Left lung (tissue), 10 donors: Measurements from ENCODE around the gene TAF1. TPM values are rescaled to one million over a fixed set of nuclear protein-coding genes. Genes with fewer than 3 reads are reported as not detected.
"Not testable (repeated sequence)": the region's sequence is repeated elsewhere in the genome, so short reads cannot be mapped to it uniquely, and the experiment has no call there.

Source experiments
- ATAC-seq: fragments of 200-7000 bp; cut with Tn5 transposase; one replicate; pipeline ENCODE4 v1.9.1; 2020; ENCODE audit warnings: moderate library complexity
- DNase-seq, 4 donors: peaks; one replicate each; pipeline ENCODE4 v3.0.0-alpha.2; 2013 to 2020
- H3K27ac ChIP-seq, 2 donors: fragments of 200-600 bp; sonication (generic) in 1 of 2; one replicate each; pipeline versions ENCODE4 v1.5.0 to v1.8.0; 2020 to 2021
- H3K27me3 ChIP-seq, 2 donors: fragments of 200-600 bp; sonication (generic) in 1 of 2; one replicate each; pipeline versions ENCODE4 v1.5.0 to v1.8.0; 2020 to 2021
- H3K36me3 ChIP-seq, 2 donors: fragments of 200-600 bp; sonication (generic) in 1 of 2; one replicate each; pipeline versions ENCODE4 v1.5.0 to v1.8.0; 2020 to 2021
- H3K4me1 ChIP-seq, 2 donors: fragments of 200-600 bp; one replicate each; pipeline ENCODE4 v1.8.0; 2021
- H3K4me3 ChIP-seq, 2 donors: fragments of 200-600 bp; sonication (generic) in 1 of 2; one replicate each; pipeline versions ENCODE4 v1.5.0 to v1.8.0; 2020 to 2021; ENCODE audit warnings: mild to moderate bottlenecking in 1 of 2
- H3K9me3 ChIP-seq, 2 donors: fragments of 200-600 bp; sonication (generic) in 1 of 2; one replicate each; pipeline versions ENCODE4 v1.5.0 to v1.8.0; 2020 to 2021
- intact Hi-C, 2 donors: fragments of 100-400 bp; cut with DNase I; formaldehyde crosslinking; loops; one replicate each; pipeline versions ENCODE4 v1.11.2 to v1.14.2; 2022
- polyA plus RNA-seq, 6 donors: library from polyadenylated mRNA; unstranded; fragments of 120-200 nt; gene quantifications; one replicate each; pipeline ENCODE4 v1.2.1, GENCODE V29; 2013; ENCODE audit not compliant: insufficient read length in 6 of 6
- total RNA-seq, 2 donors: library from RNA; stranded (reverse); fragmentation: NEBNext Ultra II Directional; extraction: Animal tissue kit (Norgen Biotek cat#: 25700); gene quantifications; one replicate each; pipeline ENCODE4 v1.2.1, GENCODE V29; 2021
- TF ChIP-seq, protein P1 (sequence below), 2 donors: fragments of 200-600 bp; sonication (generic) in 1 of 2; IDR thresholded peaks; one replicate each; pipeline versions ENCODE4 v1.5.0 to v1.8.0; 2021; ENCODE audit warnings: antibody characterized with exemption in 2 of 2
- donor health status: DM: no; HTN: yes; CAD: no.
- donor health status: DM: no; HTN: no; CAD: no.

The TAF1 gene
- total and polyA plus RNA-seq, 8 donors = 26.2 to 66.4 (median 59.1) TPM

DNA sequence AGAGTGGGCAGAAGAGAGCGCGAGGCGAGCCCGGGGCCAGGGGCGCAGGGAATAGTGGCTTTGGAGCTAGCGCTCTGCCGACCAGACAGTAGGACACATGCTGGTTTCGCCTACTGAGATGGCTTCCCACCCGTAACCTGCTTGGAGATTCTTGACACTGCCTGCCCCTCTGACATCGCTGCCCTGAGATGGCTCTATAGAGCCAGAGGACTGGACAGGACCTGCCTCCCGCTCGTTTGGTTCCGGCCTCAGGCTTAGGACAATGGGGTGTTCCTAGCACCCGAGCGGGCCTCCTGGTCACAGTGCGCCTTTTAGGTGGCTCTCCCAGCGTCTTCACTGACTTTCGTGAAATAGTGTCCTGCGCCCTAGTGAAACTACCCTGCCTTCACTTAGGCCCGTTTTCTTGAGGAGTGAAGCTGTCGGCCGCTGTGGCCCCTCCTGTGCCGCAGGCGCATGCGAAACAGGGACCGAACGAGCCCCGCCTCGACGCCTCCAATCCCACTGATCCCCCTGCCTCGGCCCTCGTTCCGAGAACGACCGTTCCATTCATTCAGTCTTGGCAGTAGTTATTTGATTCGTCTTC lies 608 bp downstream of the TAF1 start:
- H3K4me1 ChIP-seq = peaks cover 0 to 6% of the 10 kb centered on the region in 2 donors
- ATAC-seq (peak; percentile 27), DNase-seq (peak in 2 of 4 donors; percentile 37 to 67)
- H3K36me3 ChIP-seq = peaks cover 0 to 16% of the 10 kb centered on the region in 2 donors
- intact Hi-C loops = no loop called here
- no peaks in the 10 kb centered on the region for H3K27me3 ChIP-seq
- H3K9me3 ChIP-seq = no peaks in the 10 kb centered on the region
- peak overlapping the region; percentile 72 to 92 for H3K27ac ChIP-seq
- peak overlapping the region; percentile 42 to 65 for H3K4me3 ChIP-seq
- TF ChIP-seq, protein P1, sequence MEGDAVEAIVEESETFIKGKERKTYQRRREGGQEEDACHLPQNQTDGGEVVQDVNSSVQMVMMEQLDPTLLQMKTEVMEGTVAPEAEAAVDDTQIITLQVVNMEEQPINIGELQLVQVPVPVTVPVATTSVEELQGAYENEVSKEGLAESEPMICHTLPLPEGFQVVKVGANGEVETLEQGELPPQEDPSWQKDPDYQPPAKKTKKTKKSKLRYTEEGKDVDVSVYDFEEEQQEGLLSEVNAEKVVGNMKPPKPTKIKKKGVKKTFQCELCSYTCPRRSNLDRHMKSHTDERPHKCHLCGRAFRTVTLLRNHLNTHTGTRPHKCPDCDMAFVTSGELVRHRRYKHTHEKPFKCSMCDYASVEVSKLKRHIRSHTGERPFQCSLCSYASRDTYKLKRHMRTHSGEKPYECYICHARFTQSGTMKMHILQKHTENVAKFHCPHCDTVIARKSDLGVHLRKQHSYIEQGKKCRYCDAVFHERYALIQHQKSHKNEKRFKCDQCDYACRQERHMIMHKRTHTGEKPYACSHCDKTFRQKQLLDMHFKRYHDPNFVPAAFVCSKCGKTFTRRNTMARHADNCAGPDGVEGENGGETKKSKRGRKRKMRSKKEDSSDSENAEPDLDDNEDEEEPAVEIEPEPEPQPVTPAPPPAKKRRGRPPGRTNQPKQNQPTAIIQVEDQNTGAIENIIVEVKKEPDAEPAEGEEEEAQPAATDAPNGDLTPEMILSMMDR (IDR thresholded peaks at IDR 0.05) = no peak

DNA sequence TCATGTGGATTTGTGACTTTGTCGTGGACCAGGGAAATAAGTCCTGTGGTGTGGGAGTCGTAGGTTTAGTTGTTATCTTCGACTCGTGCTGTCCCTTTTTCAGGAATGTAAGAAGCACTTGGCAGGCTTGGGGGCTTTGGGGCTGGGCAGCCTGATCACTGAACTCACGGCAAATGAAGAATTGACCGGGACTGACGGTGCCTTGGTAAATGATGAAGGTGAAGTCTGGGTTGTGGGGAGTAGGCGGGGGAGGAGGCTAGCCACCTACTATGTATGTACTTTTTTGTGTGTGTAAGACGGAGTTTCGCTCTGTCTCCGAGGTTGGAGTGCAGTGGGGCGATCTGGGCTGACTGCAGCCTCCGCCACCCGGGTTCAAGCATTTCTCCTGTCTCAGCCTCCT lies 1.2 kb downstream of the TAF1 start:
- ATAC-seq (no peak), DNase-seq (no peak)
- Histone ChIP-seq H3K27ac (peak overlapping the region in 1 of 2 donors; percentile 92), H3K27me3 (no peaks in the 10 kb centered on the region), H3K4me1 (peaks cover 0 to 6% of the 10 kb centered on the region in 2 donors), H3K36me3 (peaks cover 0 to 16% of the 10 kb centered on the region in 2 donors), H3K4me3 (peak overlapping the region; percentile 42 to 65), H3K9me3 (no peaks in the 10 kb centered on the region)
- intact Hi-C loops = no loop called here
- TF ChIP-seq, protein P1 (IDR thresholded peaks at IDR 0.05) = no peak

DNA sequence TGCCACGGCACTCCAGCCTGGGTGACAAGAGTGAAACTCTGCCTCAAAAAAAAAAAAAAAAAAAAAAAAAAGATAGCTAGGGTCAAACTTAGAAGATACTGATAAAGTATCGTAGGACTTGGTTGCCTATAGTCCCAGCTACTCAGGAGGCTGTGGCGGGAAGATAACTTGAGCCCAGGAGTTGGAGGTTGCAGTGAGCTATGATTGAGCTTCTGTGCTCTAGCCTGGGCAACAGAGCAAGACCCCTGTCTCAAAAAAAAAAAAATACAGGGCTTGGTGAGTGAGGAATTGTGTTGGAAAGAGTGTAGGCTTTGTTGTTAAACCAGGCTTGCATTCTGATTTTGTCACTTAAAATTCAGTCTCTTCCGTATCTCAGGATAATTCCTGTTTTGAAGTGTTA lies 6.2 kb downstream of the TAF1 start:
- intact Hi-C loops = no loop called here
- H3K36me3 ChIP-seq = peaks cover 0 to 55% of the 10 kb centered on the region in 2 donors

DNA sequence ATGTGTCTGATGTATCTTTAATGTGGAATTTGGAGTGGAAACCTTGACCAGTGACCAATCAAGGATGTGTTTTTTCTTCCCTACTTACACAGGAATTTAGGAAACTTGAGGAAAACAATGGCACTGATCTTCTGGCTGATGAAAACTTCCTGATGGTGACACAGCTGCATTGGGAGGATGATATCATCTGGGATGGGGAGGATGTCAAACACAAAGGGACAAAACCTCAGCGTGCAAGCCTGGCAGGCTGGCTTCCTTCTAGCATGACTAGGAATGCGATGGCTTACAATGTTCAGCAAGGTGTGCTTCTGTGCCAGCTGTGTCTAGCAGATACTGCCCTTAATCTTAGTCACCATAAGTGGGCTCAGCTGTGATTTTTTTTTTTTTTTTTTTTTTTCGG lies 12.6 kb downstream of the TAF1 start:
- H3K27me3 ChIP-seq = no peaks in the 10 kb centered on the region
- H3K27ac ChIP-seq = no peak overlapping the region
- DNase-seq (no peak), ATAC-seq (no peak)
- peaks cover 0 to 94% of the 10 kb centered on the region in 2 donors for H3K36me3 ChIP-seq
- TF ChIP-seq, protein P1 (IDR thresholded peaks at IDR 0.05) = no peak
- intact Hi-C loops = no loop called here
- H3K4me3 ChIP-seq = no peak overlapping the region
- H3K9me3 ChIP-seq = no peaks in the 10 kb centered on the region
- H3K4me1 ChIP-seq = no peaks in the 10 kb centered on the region

More for the DNA sequence above, 6.2 kb downstream of the TAF1 start:
- no peak for DNase-seq
- ATAC-seq = no peak
- H3K4me3 ChIP-seq = no peak overlapping the region
- H3K27me3 ChIP-seq = no peaks in the 10 kb centered on the region
- TF ChIP-seq, protein P1 (IDR thresholded peaks at IDR 0.05) = no peak
- H3K27ac ChIP-seq = no peak overlapping the region
- H3K9me3 ChIP-seq = no peaks in the 10 kb centered on the region
- peaks cover 0 to 6% of the 10 kb centered on the region in 2 donors for H3K4me1 ChIP-seq

DNA sequence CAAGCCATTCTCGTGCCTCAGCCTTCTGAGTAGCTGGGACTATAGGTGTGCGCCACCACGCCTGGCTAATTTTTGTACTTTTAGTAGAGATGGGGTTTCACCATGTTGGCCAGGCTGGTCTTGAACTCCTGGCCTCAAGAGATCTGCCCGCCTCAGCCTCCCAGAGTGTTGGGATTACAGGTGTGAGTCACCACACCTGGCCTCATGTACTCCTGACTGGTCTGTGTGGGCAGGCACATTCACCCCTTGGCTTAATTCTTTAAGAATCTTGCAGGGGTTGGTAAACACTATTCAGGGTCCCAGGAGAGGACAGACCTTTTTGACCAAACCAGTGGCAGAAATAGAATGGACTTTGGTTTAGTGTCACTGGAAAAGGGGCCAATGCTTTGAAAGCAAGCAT lies 25.6 kb downstream of the TAF1 start:
- H3K27me3 ChIP-seq, H3K4me3 ChIP-seq, ATAC-seq, H3K4me1 ChIP-seq, DNase-seq, H3K9me3 ChIP-seq, intact Hi-C loops, H3K27ac ChIP-seq: not testable (repeated sequence)
- H3K36me3 ChIP-seq = peaks cover 0 to 98% of the 10 kb centered on the region in 2 donors

DNA sequence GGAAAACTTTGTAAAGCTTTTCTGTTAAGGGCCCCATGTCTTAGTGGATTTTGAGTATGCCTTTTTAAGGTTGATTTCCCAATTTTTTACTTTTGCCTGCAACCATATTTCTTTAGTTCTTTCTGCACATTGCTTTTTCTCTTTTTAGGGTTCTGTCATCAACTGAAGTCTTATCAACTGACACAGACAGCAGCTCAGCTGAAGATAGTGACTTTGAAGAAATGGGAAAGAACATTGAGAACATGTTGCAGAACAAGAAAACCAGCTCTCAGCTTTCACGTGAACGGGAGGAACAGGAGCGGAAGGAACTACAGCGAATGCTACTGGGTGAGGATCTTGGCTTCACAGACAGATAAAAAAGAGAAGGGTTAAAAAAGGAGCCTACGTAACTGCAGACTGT lies 27.8 kb downstream of the TAF1 start:
- H3K9me3 ChIP-seq = no peaks in the 10 kb centered on the region
- intact Hi-C loops = no loop called here
- H3K4me1 ChIP-seq = no peaks in the 10 kb centered on the region
- H3K27me3 ChIP-seq = no peaks in the 10 kb centered on the region
- TF ChIP-seq, protein P1 (IDR thresholded peaks at IDR 0.05) = no peak
- H3K36me3 ChIP-seq = peaks cover 0 to 98% of the 10 kb centered on the region in 2 donors
- H3K27ac ChIP-seq = no peak overlapping the region
- no peak for DNase-seq
- ATAC-seq = no peak
- no peak overlapping the region for H3K4me3 ChIP-seq
